ENCODE results near the gene GRID2. TPM values are rescaled to one million over a fixed set of nuclear protein-coding genes. Genes with fewer than 3 reads are reported as not detected.

The GRID2 gene
- total and polyA plus RNA-seq, 4 donors: under 0.01 to 0.02 TPM; not detected in 2

GRCh38 chr4:93147524-93148212 lies 843.9 kb downstream of the GRID2 start:
- WGBS: 86% methylated on average over 1 of the region's 1 CpG
- no peak for TF ChIP-seq GABPA (IDR thresholded peaks at IDR 0.05 in 1 of 2, conservative IDR thresholded peaks at IDR 0.05 in 1 of 2)
- no peaks in the 10 kb centered on the region for H3K4me1 ChIP-seq (ENCODE audit: control insufficient read depth in 4 of 4, insufficient read depth in 4 of 4, low read length in 3 of 4)
- no peak overlapping the region for H3K4me3 ChIP-seq (ENCODE audit: low read depth in 1 of 3, low read length in 3 of 3)
- H3K9ac ChIP-seq (ENCODE audit: low read depth in 1 of 2, low read length in 2 of 2): no peak overlapping the region
- no peaks in the 10 kb centered on the region for H3K36me3 ChIP-seq (ENCODE audit: control insufficient read depth in 4 of 4, insufficient read depth in 3 of 4, low read depth in 1 of 4, low read length in 3 of 4)
- H3K27me3 ChIP-seq (ENCODE audit: control insufficient read depth in 4 of 4, insufficient read depth in 4 of 4, low read length in 3 of 4): peaks cover 0 to 2% (median 0%) of the 10 kb centered on the region in 4 donors
- no peak for DNase-seq (ENCODE audit: low spot score)
- no peak overlapping the region for H3K27ac ChIP-seq (ENCODE audit: low read depth in 1 of 2, low read length in 2 of 2)
- no peaks in the 10 kb centered on the region for H3K9me3 ChIP-seq (ENCODE audit: control insufficient read depth in 4 of 4, low read length in 3 of 4)

- Histone ChIP-seq H3K4me3 (ENCODE audit: low read depth in 1 of 3, low read length in 3 of 3) (no peak overlapping the region), H3K9me3 (ENCODE audit: control insufficient read depth in 4 of 4, low read length in 3 of 4) (no peaks in the 10 kb centered on the region), H3K36me3 (ENCODE audit: control insufficient read depth in 4 of 4, insufficient read depth in 3 of 4, low read depth in 1 of 4, low read length in 3 of 4) (no peaks in the 10 kb centered on the region), H3K9ac (ENCODE audit: low read depth in 1 of 2, low read length in 2 of 2) (no peak overlapping the region), H3K27ac (ENCODE audit: low read depth in 1 of 2, low read length in 2 of 2) (no peak overlapping the region), H3K4me1 (ENCODE audit: control insufficient read depth in 4 of 4, insufficient read depth in 4 of 4, low read length in 3 of 4) (no peaks in the 10 kb centered on the region), H3K27me3 (ENCODE audit: control insufficient read depth in 4 of 4, insufficient read depth in 4 of 4, low read length in 3 of 4) (peaks cover 0 to 2% (median 0%) of the 10 kb centered on the region in 4 donors)
- TF ChIP-seq FOXA2 (IDR thresholded peaks at IDR 0.05): no peak
- no peak for TF ChIP-seq REST (IDR thresholded peaks at IDR 0.05)
- TF ChIP-seq MAX (IDR thresholded peaks at IDR 0.05): no peak
- no peak for TF ChIP-seq ZBTB33 (IDR thresholded peaks at IDR 0.05)
- TF ChIP-seq RXRA (IDR thresholded peaks at IDR 0.05): no peak
- no peak for TF ChIP-seq TAF1 (conservative IDR thresholded peaks at IDR 0.05)
- no peak for TF ChIP-seq HNF4G (IDR thresholded peaks at IDR 0.05)
- no peak for TF ChIP-seq JUND (IDR thresholded peaks at IDR 0.05)
- TF ChIP-seq HNF4A (conservative IDR thresholded peaks at IDR 0.05): no peak
- TF ChIP-seq GABPA (IDR thresholded peaks at IDR 0.05 in 1 of 2, conservative IDR thresholded peaks at IDR 0.05 in 1 of 2): no peak
- WGBS: 81% methylated on average over 2 of the region's 2 CpGs
- DNase-seq (ENCODE audit: low spot score): no peak
These were observed 848.7 kb downstream of the GRID2 start for GRCh38 chr4:93152491-93152890.

GRCh38 chr4:93157986-93158385 lies 854.2 kb downstream of the GRID2 start:
- H3K36me3 ChIP-seq (ENCODE audit: control insufficient read depth in 4 of 4, insufficient read depth in 3 of 4, low read depth in 1 of 4, low read length in 3 of 4): no peaks in the 10 kb centered on the region
- H3K9ac ChIP-seq (ENCODE audit: low read depth in 1 of 2, low read length in 2 of 2): no peak overlapping the region
- no peaks in the 10 kb centered on the region for H3K4me1 ChIP-seq (ENCODE audit: control insufficient read depth in 4 of 4, insufficient read depth in 4 of 4, low read length in 3 of 4)
- TF ChIP-seq TAF1 (conservative IDR thresholded peaks at IDR 0.05) (no peak), RAD21 (IDR thresholded peaks at IDR 0.05) (no peak)
- H3K4me3 ChIP-seq (ENCODE audit: low read depth in 1 of 3, low read length in 3 of 3): no peak overlapping the region
- H3K27ac ChIP-seq (ENCODE audit: low read depth in 1 of 2, low read length in 2 of 2): no peak overlapping the region
- H3K27me3 ChIP-seq (ENCODE audit: control insufficient read depth in 4 of 4, insufficient read depth in 4 of 4, low read length in 3 of 4): no peaks in the 10 kb centered on the region
- no peaks in the 10 kb centered on the region for H3K9me3 ChIP-seq (ENCODE audit: control insufficient read depth in 4 of 4, low read length in 3 of 4)
- DNase-seq (ENCODE audit: low spot score): no peak
- WGBS: 65% methylated on average over 2 of the region's 2 CpGs

Measured in liver (tissue), 9 donors.